Measurements from ENCODE around the gene PPFIA2.

DNA sequence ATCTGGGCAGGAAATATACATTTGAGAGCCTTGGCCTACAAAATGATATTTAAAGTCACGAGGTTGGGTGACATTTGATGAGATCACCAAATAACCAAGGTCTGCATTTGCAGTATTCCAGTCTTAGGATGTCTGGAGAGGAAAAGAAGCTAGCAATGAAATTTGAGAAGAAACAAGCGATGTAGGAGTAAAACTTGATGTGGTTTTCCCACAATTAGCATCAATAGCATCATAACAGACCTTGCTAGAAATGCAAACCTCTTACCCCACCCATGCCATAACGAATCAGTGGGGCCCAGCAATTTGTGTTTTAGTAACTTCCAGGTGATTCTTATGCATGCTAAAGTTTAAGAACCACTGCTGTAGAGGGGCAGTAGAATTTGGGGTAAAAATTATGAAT lies 219.9 kb downstream of the PPFIA2 start:
- TF ChIP-seq TAF1 (IDR thresholded peaks at IDR 0.05; ENCODE audit: borderline replicate concordance, low read depth, low read length) (no peak), POLR2A (IDR thresholded peaks at IDR 0.05; ENCODE audit: low read depth, low read length) (no peak)

Data from GM12892 (cell line).